Neural cell (in vitro differentiated cells): ENCODE data around the gene FNDC10. TPM values are rescaled to one million over a fixed set of nuclear protein-coding genes. Genes with fewer than 3 reads are reported as not detected.

Source experiments
- H2AFZ ChIP-seq: fragments of 200-600, 300-800 bp; sonication (generic), shearing (Covaris generic); 2 replicates; pipeline ENCODE4 v1.6.0; 2014; ENCODE audit warnings: low read depth, mild to moderate bottlenecking, antibody characterized with exemption, low read length, moderate library complexity
- H3F3A ChIP-seq: fragments of 200-600 bp; shearing (Covaris generic); 2 replicates; pipeline ENCODE4 v1.6.1; 2016; ENCODE audit warnings: mild to moderate bottlenecking, moderate library complexity, mixed read lengths, antibody characterized with exemption, low read length; ENCODE audit not compliant: insufficient read depth, poor library complexity, severe bottlenecking
- H3K27ac ChIP-seq: fragments of 200-600, 300-800 bp; sonication (generic), shearing (Covaris generic); 2 replicates; pipeline ENCODE4 v1.5.1; 2014; ENCODE audit warnings: mild to moderate bottlenecking, low read length, moderate library complexity
- H3K27me3 ChIP-seq: fragments of 300-800, 200-600 bp; sonication (generic), shearing (Covaris generic); 2 replicates; pipeline ENCODE4 v1.6.0; 2014; ENCODE audit warnings: mild to moderate bottlenecking, low read depth, low read length, moderate library complexity; ENCODE audit not compliant: insufficient read depth
- H3K36me3 ChIP-seq: fragments of 300-800, 200-600 bp; sonication (generic), shearing (Covaris generic); 2 replicates; pipeline ENCODE4 v1.5.1; 2014; ENCODE audit warnings: mild to moderate bottlenecking, antibody characterized with exemption, low read length, moderate library complexity; ENCODE audit not compliant: insufficient read depth
- H3K4me2 ChIP-seq: fragments of 300-800, 200-600 bp; sonication (generic), shearing (Covaris generic); 2 replicates; pipeline ENCODE4 v1.6.0; 2014; ENCODE audit warnings: mild to moderate bottlenecking, low read length
- H3K4me3 ChIP-seq: fragments of 300-800, 200-600 bp; sonication (generic), shearing (Covaris generic); 2 replicates; pipeline ENCODE4 v1.5.1; 2014; ENCODE audit warnings: mild to moderate bottlenecking, low read length, moderate library complexity
- H3K79me2 ChIP-seq: fragments of 200-600 bp; shearing (Covaris generic); replicated peaks from 2 replicates; pipeline ENCODE4 v1.6.0; 2014; ENCODE audit warnings: mild to moderate bottlenecking, low read length, moderate library complexity; ENCODE audit not compliant: insufficient read depth
- H3K9ac ChIP-seq: fragments of 300-800, 200-600 bp; sonication (generic), shearing (Covaris generic); 2 replicates; pipeline ENCODE4 v1.6.1; 2016; ENCODE audit warnings: mild to moderate bottlenecking, low read length, mixed read lengths
- H3K9me2 ChIP-seq: fragments of 200-600 bp; shearing (Covaris generic); 2 replicates; pipeline ENCODE4 v1.6.1; 2016; ENCODE audit warnings: mild to moderate bottlenecking, low read length, mixed read lengths; ENCODE audit not compliant: insufficient read depth
- H3K9me3 ChIP-seq: fragments of 200-600, 300-800 bp; sonication (generic), shearing (Covaris generic); 2 replicates; pipeline ENCODE4 v1.6.1; 2016; ENCODE audit warnings: mild to moderate bottlenecking, mixed run types, low read length, moderate library complexity, mixed read lengths
- H4K20me1 ChIP-seq: fragments of 200-600 bp; shearing (Covaris generic); 2 replicates; pipeline ENCODE4 v1.6.1; 2016; ENCODE audit warnings: mild to moderate bottlenecking, mixed run types; ENCODE audit not compliant: insufficient read depth
- EP300 ChIP-seq: fragments of 450-650 bp; conservative IDR thresholded peaks from 2 replicates; pipeline ENCODE4 v1.6.1; 2014; ENCODE audit warnings: antibody characterized with exemption, mild to moderate bottlenecking, moderate library complexity; ENCODE audit not compliant: poor library complexity, severe bottlenecking
- EZH2 ChIP-seq: fragments of 200-600, 300-800 bp; shearing (Covaris generic), sonication (generic); IDR thresholded peaks from 2 replicates; pipeline ENCODE4 v1.6.1; 2014; ENCODE audit warnings: antibody characterized with exemption, low read length, borderline replicate concordance, mild to moderate bottlenecking; ENCODE audit not compliant: insufficient read depth, poor library complexity, severe bottlenecking
- MXI1 ChIP-seq: fragments of 450-650 bp; conservative IDR thresholded peaks from 2 replicates; pipeline ENCODE4 v1.6.1; 2014; ENCODE audit warnings: antibody characterized with exemption, mild to moderate bottlenecking; ENCODE audit not compliant: poor library complexity, severe bottlenecking
- POLR2AphosphoS5 ChIP-seq: IDR thresholded peaks from 2 replicates; pipeline ENCODE4 v1.6.1; 2012
- RAD21 ChIP-seq: fragments of 450-650 bp; conservative IDR thresholded peaks from 2 replicates; pipeline ENCODE4 v1.6.1; 2014; ENCODE audit warnings: antibody characterized with exemption, mild to moderate bottlenecking, moderate library complexity
- SMC3 ChIP-seq: fragments of 450-650 bp; conservative IDR thresholded peaks from 2 replicates; pipeline ENCODE4 v1.6.1; 2014; ENCODE audit warnings: antibody characterized with exemption, mild to moderate bottlenecking, moderate library complexity; ENCODE audit not compliant: poor library complexity
- TAF1 ChIP-seq: IDR thresholded peaks from 2 replicates; pipeline ENCODE4 v1.6.1; 2012; ENCODE audit warnings: low read depth
- polyA plus RNA-seq: library from polyadenylated mRNA; depleted of rRNA; stranded (reverse); fragments of >200 nt; gene quantifications from 2 replicates; pipeline ENCODE4 v1.2.3, GENCODE V29; 2014
- TF ChIP-seq, protein P1 (sequence below): fragments of 450-650 bp; IDR thresholded peaks from 2 replicates; pipeline ENCODE4 v1.5.1; 2014; ENCODE audit warnings: antibody characterized with exemption, mild to moderate bottlenecking, moderate library complexity; ENCODE audit not compliant: poor library complexity, severe bottlenecking
- TF ChIP-seq, protein P2 (sequence below): IDR thresholded peaks from 2 replicates; pipeline ENCODE4 v1.6.1; 2012; ENCODE audit warnings: borderline replicate concordance

Gene FNDC10
- polyA plus RNA-seq, 1 donor from 2014 or later, result 4.5 TPM

DNA sequence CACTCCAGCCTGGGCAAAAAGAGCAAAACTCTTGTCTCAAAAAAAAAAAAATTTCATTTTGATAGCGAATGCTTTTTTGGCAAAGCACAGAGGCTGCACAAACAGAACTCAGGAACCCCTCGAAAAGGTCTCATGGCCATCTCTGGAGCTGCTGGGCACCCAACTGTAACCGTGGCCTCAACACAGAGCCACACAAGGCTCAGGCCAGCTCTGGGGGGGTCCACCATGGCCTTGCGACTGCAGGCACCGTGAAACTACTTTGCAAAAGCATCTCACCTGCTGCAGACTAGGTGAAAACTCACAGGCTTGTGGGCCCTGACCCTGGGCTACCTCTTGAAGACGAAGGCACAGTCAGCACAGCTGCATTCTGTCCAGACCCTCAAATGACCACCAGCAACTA, 43.4 kb downstream of the FNDC10 start:
- no peak overlapping the region for H3K4me3 ChIP-seq
- H3K27me3 ChIP-seq, result no peaks in the 10 kb centered on the region
- H3K9me2 ChIP-seq, result no peaks in the 10 kb centered on the region
- H3K27ac ChIP-seq, result no peak overlapping the region
- no peaks in the 10 kb centered on the region for H3K79me2 ChIP-seq
- H2AFZ ChIP-seq, result no peak overlapping the region
- no peaks in the 10 kb centered on the region for H3K36me3 ChIP-seq
- no peaks in the 10 kb centered on the region for H3F3A ChIP-seq
- no peak for TF ChIP-seq RAD21
- TF ChIP-seq SMC3, result no peak
- TF ChIP-seq, protein P1, sequence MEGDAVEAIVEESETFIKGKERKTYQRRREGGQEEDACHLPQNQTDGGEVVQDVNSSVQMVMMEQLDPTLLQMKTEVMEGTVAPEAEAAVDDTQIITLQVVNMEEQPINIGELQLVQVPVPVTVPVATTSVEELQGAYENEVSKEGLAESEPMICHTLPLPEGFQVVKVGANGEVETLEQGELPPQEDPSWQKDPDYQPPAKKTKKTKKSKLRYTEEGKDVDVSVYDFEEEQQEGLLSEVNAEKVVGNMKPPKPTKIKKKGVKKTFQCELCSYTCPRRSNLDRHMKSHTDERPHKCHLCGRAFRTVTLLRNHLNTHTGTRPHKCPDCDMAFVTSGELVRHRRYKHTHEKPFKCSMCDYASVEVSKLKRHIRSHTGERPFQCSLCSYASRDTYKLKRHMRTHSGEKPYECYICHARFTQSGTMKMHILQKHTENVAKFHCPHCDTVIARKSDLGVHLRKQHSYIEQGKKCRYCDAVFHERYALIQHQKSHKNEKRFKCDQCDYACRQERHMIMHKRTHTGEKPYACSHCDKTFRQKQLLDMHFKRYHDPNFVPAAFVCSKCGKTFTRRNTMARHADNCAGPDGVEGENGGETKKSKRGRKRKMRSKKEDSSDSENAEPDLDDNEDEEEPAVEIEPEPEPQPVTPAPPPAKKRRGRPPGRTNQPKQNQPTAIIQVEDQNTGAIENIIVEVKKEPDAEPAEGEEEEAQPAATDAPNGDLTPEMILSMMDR, result no peak
- TF ChIP-seq POLR2AphosphoS5, result no peak
- TF ChIP-seq TAF1, result no peak
- no peak for TF ChIP-seq EZH2
- no peak for TF ChIP-seq EP300
- no peak for TF ChIP-seq MXI1
- no peak overlapping the region for H3K4me2 ChIP-seq
- H3K9me3 ChIP-seq, result no peaks in the 10 kb centered on the region
- H3K9ac ChIP-seq, result no peak overlapping the region
- no peaks in the 10 kb centered on the region for H4K20me1 ChIP-seq

DNA sequence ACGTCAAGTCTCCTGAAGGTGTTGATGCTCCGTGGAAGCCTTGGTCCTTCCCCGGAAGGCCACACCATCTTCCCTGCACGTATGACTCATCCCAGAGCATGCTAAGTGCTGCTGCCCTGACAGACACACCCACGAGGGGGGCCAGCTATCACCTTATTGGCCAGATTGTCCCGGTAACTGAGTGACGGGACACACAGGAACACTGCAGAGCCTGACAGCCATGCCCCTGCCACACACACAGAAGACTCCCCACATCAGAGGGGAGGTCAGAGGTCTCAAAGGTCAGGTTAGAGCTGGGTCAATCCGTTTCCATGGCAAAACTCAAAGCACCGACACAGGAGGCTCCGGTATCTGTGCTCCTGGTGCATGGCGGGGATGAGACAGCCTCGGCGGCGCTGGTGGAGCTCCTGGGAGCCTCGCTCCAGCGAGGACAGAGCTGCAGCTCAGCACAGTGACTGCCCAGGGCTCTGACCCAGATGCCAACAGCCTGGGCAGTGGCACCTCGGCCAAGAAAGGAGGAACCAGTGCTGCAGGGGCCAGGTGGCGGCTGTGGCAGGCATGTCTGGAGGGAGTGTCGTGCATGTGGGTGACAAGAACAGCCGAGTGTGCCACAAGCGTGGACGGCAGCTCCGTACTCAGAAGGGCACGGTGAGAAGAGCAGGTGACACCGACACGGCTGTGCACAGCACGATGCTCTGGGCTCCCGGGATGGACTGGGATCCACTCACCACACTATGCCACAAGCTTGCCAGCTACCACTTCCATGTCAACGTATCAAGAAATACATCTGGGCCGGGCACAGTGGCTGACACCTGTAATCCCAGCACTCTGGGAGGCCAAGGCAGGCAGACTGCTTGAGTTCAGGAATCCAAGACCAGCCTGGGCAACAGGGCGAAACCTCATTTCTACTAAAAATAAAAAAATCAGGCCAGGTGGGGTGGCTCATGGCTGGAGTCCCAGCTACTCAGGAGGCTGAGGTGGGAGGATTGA, 44.7 kb downstream of the FNDC10 start:
- Histone ChIP-seq H3K36me3 (no peaks in the 10 kb centered on the region), H3K9me2 (no peaks in the 10 kb centered on the region), H3K79me2 (no peaks in the 10 kb centered on the region), H3K9me3 (no peaks in the 10 kb centered on the region), H3K27me3 (no peaks in the 10 kb centered on the region), H3K27ac (no peak overlapping the region), H3K4me2 (no peak overlapping the region), H2AFZ (no peak overlapping the region), H3F3A (no peaks in the 10 kb centered on the region), H3K9ac (no peak overlapping the region), H4K20me1 (no peaks in the 10 kb centered on the region), H3K4me3 (no peak overlapping the region)
- TF ChIP-seq, protein P1, result no peak
- TF ChIP-seq POLR2AphosphoS5, result no peak
- TF ChIP-seq RAD21, result no peak
- no peak for TF ChIP-seq SMC3
- TF ChIP-seq TAF1, result no peak
- TF ChIP-seq MXI1, result no peak
- no peak for TF ChIP-seq EP300
- no peak for TF ChIP-seq EZH2
- TF ChIP-seq, protein P2, sequence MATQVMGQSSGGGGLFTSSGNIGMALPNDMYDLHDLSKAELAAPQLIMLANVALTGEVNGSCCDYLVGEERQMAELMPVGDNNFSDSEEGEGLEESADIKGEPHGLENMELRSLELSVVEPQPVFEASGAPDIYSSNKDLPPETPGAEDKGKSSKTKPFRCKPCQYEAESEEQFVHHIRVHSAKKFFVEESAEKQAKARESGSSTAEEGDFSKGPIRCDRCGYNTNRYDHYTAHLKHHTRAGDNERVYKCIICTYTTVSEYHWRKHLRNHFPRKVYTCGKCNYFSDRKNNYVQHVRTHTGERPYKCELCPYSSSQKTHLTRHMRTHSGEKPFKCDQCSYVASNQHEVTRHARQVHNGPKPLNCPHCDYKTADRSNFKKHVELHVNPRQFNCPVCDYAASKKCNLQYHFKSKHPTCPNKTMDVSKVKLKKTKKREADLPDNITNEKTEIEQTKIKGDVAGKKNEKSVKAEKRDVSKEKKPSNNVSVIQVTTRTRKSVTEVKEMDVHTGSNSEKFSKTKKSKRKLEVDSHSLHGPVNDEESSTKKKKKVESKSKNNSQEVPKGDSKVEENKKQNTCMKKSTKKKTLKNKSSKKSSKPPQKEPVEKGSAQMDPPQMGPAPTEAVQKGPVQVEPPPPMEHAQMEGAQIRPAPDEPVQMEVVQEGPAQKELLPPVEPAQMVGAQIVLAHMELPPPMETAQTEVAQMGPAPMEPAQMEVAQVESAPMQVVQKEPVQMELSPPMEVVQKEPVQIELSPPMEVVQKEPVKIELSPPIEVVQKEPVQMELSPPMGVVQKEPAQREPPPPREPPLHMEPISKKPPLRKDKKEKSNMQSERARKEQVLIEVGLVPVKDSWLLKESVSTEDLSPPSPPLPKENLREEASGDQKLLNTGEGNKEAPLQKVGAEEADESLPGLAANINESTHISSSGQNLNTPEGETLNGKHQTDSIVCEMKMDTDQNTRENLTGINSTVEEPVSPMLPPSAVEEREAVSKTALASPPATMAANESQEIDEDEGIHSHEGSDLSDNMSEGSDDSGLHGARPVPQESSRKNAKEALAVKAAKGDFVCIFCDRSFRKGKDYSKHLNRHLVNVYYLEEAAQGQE, result no peak
